GM18909 (cell line): ENCODE data around the gene NAGK.
"Not testable (repeated sequence)": the region's sequence is repeated elsewhere in the genome, so short reads cannot be mapped to it uniquely, and the experiment has no call there.

Source experiments
- ATAC-seq: cut with Tn5 transposase; IDR thresholded peaks from one replicate; pipeline ENCODE4 v1.9.1; 2021; ENCODE audit warnings: mild to moderate bottlenecking; ENCODE audit not compliant: unreplicated experiment, poor library complexity

Gene NAGK

DNA sequence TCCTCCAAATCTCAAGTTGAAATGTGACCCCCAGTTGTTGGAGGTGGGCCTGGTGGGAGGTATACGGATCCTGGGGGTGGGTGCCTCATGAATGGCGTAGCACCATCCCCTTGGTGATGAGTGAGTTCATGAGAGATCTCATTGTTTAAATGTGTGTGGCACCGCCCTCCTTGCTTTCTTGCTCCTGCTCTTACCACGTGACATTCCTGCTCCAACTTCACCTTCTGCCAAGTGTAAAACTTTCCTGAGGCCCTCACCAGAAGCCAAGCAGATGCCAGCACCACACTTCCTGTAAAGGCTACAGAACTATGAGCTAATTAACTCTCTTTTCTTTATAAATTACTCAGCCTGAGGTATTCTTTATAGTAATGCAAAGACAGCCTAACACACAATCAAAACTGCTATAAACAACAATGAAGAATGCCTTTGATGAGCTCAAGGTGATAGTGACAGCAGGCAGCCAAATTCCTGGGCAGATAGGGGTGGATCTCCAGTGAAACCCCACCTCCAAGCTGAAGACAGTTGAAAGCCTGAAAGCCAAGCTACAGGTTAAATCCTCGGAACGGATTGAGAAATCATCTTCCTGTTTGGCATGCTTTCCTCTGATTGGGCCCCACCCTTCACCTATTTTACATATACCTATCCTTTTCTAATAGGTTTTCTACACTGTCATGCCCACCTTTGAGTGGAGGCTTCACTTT is 34.7 kb downstream of the NAGK start:
- no peak for ATAC-seq

DNA sequence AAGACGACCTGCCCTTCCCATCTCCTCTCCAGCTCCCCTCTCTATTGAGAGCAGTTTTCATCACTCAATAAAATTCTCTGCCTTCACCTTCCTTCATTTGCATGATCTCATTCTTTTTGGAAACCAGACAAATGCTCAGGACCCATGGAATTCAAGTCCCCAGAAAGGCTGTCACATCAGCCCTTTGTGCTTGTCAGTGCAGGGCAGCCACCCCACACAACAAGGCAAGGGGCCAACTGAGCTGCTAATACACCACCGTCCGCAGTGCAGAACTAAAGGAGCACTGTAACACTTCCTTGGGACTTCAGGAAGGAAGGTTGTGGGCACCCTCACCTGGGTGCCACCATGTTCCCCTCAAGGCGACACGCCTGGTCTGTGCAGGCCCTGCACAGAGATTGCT is 35.4 kb downstream of the NAGK start:
- no peak for ATAC-seq

DNA sequence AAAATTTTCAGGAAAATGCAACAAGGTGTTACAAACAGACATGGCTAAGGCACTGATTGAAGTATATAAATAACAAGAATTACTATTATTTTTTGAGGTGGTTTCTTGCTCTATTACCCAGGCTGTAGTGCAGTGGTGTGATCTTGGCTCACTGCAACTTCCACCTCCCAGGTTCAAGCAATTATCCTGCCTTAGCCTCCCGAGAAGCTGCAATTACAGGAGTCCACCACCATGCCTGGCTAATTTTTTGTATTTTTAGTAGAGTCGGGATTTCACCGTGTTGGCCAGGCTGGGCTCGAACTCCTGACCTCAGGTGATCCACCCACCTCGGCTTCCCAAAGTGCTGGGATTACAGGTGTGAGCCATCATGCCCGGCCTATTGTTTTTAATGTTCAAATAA is 38.0 kb downstream of the NAGK start:
- ATAC-seq = not testable (repeated sequence)

DNA sequence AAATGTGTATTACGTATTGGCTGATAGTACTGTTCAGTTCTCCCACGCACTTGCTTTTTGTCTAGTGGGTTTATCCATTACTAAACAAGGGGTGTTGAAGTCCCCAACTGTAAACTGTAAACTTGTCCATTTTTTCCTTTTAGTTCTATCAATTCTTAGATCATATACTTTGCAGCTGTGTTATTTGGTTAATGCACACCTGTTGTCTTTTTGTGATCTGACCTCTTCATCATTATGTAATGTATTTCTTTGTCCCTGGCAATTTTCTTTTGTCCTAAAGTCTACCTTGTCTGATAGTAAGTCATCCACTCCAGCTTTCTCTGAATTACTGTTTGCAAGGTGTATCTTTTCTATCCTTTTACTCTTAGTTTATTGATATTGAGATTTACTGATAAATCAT is 39.6 kb downstream of the NAGK start:
- no peak for ATAC-seq

DNA sequence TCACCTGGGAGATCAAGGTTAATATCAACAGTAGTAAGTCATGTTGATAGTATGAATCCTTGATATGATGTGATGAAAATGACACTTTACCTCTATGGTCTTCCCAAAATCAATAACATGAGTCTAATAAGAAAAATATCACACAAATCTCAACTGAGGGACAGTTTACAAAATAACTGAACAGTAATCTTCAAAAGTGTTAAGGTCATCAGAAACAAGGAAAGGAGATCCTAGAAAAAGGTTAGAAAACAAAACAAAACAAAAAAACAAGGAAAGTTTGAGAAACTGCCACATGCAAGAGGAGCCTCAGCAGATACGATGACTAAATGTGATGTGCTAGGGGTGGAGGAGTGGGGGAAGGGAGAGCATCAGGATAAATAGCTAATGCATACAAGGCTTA is 45.4 kb downstream of the NAGK start:
- no peak for ATAC-seq

DNA sequence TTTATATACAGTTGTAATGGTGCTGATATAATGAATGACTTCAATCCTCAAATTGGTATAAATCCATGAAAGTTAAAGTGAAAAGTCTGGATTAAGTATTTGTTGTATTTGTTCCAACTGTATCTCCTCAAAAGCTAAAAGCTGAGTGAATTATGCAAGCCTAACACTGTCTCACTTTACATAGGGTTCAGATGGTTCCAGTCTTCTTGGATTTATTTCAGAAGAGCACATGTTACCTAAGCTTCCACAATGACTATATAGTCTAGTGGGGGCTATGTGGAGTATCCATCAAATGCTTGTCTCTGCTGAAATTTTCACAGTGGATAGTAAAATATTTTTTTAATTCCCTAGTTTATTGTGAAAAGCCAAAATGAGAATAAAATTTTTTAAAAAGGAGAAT is 48.6 kb downstream of the NAGK start:
- no peak for ATAC-seq

DNA sequence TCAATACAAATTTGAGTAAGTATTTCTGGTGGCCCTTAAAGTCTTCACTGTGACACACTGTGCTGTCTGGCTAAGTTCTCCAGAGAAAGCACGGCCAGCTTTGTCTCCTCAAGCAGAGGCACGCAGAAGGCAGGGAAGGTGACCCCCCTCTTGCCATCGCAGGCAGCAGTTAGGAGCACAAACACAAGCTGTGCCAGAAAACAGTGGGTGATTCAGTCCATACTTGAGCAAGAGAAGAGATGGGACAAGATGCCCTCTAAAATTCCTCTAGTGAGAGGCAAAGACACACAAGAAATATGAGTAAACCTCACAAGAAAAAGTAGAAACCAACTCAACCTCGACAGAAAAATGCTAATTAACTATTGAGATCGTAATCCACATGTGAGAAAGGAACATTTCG is 51.7 kb downstream of the NAGK start:
- no peak for ATAC-seq

DNA sequence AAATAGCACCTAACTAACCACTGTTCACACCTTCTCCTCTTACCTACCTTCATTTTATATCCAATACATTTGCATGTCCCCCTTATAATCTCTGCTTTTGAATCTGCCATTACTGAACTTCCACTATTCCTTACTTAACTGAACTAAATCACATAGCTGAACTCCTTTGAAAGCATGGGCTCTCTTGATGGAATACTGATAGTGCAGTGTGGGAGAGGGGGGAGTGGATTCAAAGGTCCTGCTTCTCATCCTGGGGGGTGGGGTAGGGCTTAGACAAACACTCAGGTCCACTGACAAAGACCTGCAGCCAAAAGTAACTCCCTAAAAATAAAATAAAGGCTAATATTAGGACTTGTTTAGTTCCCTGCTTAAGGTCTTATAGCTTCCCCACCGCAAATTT is 53.0 kb downstream of the NAGK start:
- no peak for ATAC-seq

DNA sequence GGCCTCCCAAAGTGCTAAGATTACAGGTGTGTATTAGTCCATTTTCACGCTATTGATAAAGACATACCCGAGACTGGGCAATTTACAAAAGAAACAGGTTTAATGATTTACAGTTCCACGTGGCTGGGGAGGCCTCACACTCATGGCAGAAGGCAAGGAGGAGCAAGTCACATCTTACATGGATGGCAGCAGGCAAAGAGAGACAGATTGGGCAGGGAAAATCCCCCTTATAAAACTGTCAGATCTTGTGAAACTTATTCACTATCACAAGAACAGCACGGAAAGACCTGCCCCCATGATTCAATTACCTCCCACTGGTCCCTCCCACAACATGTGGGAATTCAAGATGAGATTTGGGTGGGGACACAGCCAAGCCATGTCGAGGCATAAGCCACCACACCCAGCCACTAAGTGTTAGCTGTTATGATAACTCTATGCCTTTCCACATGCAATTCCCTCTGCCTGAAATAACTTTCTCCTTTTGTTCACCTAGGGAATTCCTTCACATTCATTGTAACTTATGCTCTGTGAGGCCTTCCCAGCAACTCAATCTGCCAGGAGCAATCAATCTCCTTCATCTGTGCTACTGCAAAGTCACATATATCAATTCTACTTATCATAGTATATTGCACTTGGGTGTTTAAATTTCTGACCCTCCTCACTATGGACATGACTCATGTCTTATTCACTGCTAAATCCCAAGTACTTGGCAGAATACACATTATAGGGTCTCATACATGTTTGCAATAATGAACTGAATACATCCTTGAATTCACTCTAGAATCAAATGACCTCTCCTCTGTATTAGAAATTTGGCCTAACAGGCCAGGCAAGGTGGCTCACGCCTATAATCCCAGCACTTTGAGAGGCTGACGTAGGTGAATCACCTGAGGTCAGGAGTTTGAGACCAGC is 54.2 kb downstream of the NAGK start:
- no peak for ATAC-seq

DNA sequence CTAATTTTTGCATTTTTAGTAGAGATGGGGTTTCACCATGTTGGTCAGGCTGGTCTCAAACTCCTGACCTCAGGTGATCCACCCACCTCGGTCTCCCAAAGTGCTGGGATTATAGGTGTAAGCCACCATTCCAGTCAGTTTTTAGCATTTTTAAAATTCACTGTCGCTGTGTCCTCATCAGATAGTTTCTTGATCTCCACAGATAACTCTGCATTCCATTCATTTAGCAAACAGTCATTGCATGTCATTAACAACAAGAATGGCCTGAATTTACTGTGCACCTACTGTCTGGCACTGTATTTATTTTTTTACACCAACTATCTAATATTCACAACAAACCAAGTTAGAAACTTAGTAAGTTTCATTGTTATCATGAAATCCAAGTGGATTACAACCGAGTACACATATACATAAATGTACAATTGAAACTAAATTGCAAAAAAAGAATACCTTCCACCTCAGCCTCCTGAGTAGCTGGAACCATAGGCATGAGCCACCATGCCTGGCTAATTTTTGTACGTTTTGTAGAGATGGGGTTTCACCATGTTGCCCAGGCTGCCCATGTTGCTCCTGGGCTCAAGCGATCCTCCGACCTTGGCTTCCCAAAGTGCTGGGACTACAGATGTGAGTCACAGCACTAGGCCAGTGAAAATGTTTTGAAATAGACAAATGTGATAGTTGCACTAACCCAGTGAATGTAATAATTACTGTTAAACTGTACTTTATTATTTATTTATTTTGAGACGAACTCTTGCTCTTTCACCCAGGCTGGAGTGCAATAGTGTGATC is 57.3 kb downstream of the NAGK start:
- no peak for ATAC-seq

DNA sequence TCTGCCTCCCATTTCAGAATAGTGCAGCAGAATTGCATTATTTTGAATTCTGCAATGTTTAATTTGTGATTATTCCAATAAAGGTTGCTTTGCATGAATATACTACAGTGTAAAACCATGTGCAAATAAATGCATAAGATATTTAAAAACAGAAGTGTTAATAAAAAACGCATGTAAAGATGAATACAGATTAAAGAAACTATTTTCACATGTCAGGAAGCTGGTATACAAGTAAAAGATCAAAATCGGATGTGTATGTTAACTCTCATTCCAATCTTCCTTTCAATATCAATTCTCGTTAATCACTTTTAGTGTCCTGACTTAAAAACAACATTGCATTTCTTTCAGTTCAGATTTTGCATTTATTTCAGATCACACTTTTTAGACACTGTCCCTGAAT is 58.5 kb downstream of the NAGK start:
- no peak for ATAC-seq
